HepG2 (cell line): ENCODE results near the gene TCF25. TPM values are rescaled to one million over a fixed set of nuclear protein-coding genes. Genes with fewer than 3 reads are reported as not detected.

ENCODE experiments used
- BCL6 ChIP-seq: IDR thresholded peaks from 2 replicates; pipeline ENCODE4 v1.6.1; 2016; ENCODE audit warnings: missing genetic modification reagents, missing compliant biosample characterization
- KLF12 ChIP-seq: sonication (generic); formaldehyde crosslinking; IDR thresholded peaks from 2 replicates; pipeline ENCODE4 v1.4.0; 2020; ENCODE audit warnings: missing genetic modification reagents, borderline replicate concordance
- NCOA2 ChIP-seq: sonication (generic); formaldehyde crosslinking; IDR thresholded peaks from 2 replicates; pipeline ENCODE4 v1.8.0; 2022; ENCODE audit warnings: inconsistent platforms
- NFAT5 ChIP-seq: sonication (generic); formaldehyde crosslinking; IDR thresholded peaks from 2 replicates; pipeline ENCODE4 v1.4.0; 2020; ENCODE audit warnings: missing genetic modification reagents
- NONO ChIP-seq, 2 experiments: fragments of 450-650 bp in 1 of 2; sonication (generic) in 1 of 2; formaldehyde crosslinking in 1 of 2; IDR thresholded peaks in 1 of 2; conservative IDR thresholded peaks in 1 of 2; 2 replicates each; pipeline versions ENCODE4 v1.6.1 to v1.8.0; 2017 to 2022; ENCODE audit warnings: mild to moderate bottlenecking in 1 of 2, missing genetic modification reagents in 1 of 2, moderate library complexity in 1 of 2
- SRSF1 ChIP-seq: fragments of 200-400 bp; formaldehyde crosslinking; optimal IDR thresholded peaks from 2 replicates; pipeline ENCODE3; 2017; ENCODE audit warnings: mild to moderate bottlenecking, low read depth, low read length, moderate library complexity
- TEAD3 ChIP-seq: optimal IDR thresholded peaks from 2 replicates; pipeline ENCODE3; 2016; ENCODE audit warnings: borderline replicate concordance
- ZBTB33 ChIP-seq: sonication (generic); formaldehyde crosslinking; IDR thresholded peaks from 2 replicates; pipeline ENCODE4 v1.4.0; 2020; ENCODE audit warnings: missing genetic modification reagents
- ZBTB4 ChIP-seq: sonication (generic); formaldehyde crosslinking; IDR thresholded peaks from 2 replicates; pipeline ENCODE4 v1.4.0; 2020; ENCODE audit warnings: missing genetic modification reagents, mild to moderate bottlenecking, borderline replicate concordance
- ZHX1 ChIP-seq: sonication (generic); formaldehyde crosslinking; IDR thresholded peaks from 2 replicates; pipeline ENCODE4 v1.8.1; 2022; ENCODE audit warnings: low read depth, mild to moderate bottlenecking, missing genetic modification reagents
- ZNF331 ChIP-seq: sonication (generic); formaldehyde crosslinking; IDR thresholded peaks from 2 replicates; pipeline ENCODE4 v1.4.0; 2020; ENCODE audit warnings: missing genetic modification reagents
- polyA plus RNA-seq, 8 experiments: library from polyadenylated mRNA; depleted of rRNA in 3 of 8; stranded (reverse) in 7 of 8; unstranded in 1 of 8; fragments of >200 nt; fragmentation: Illumina TruSeq in 4 of 8; extraction: Trizol in 4 of 8; gene quantifications; 2 replicates each; pipeline versions ENCODE4 v1.2.1 to v1.2.3, GENCODE V29; 2011 to 2016; ENCODE audit warnings: low read depth in 4 of 8, missing spikeins in 1 of 8, mixed read lengths in 1 of 8; ENCODE audit not compliant: insufficient read depth in 1 of 8
- total RNA-seq, 5 experiments: library from RNA; depleted of rRNA; stranded (reverse); fragments of >200 nt; fragmentation: Illumina TruSeq; extraction: Trizol; gene quantifications; 2 replicates each; pipeline ENCODE4 v1.2.3, GENCODE V29; 2016; ENCODE audit warnings: low read depth in 1 of 5

Gene TCF25
- total and polyA plus RNA-seq, 2 of the 13 experiments (the other 11 are each of a cell fraction or from before 2014, with no cell fraction given) = 138 to 206 TPM

GRCh38 chr16:89909777-89910716 lies 36.7 kb downstream of the TCF25 start (continued):
- TF ChIP-seq ZHX1 (CRISPR knock-in tag) (0 out of 2 replicates have a peak, but pooled peaks have one; percentile 52), NONO (IDR thresholded peaks at IDR 0.05) (no peak), NONO (CRISPR knock-in tag; conservative IDR thresholded peaks at IDR 0.05) (peak; percentile 72; the same call in 1 of the 2 replicates), ZBTB33 (CRISPR knock-in tag) (peak; percentile 72), BCL6 (0 out of 2 replicates have a peak, but pooled peaks have one; percentile 7), NFAT5 (CRISPR knock-in tag) (no peak), SRSF1 (peak; percentile 84), ZBTB4 (CRISPR knock-in tag) (peak; percentile 97; the same call in 1 of the 2 replicates), NCOA2 (CRISPR knock-in tag) (peak; percentile 12; the same call in 1 of the 2 replicates), TEAD3 (CRISPR knock-in tag) (peak; percentile 60), ZNF331 (CRISPR knock-in tag) (peak; percentile 39; the same call in 1 of the 2 replicates), KLF12 (CRISPR knock-in tag) (no peak)
